ENCODE data around the gene KIAA1671.

KIAA1671 gene

GRCh38 chr22:24984122-24984521 lies 31.6 kb downstream of the KIAA1671 start:
- no peak overlapping the region for H3K27ac Mint-ChIP-seq
- no peaks in the 10 kb centered on the region for H3K4me1 Mint-ChIP-seq
- peaks cover 15% of the 10 kb centered on the region for H3K27me3 Mint-ChIP-seq
- no peak overlapping the region for H3K4me3 Mint-ChIP-seq
- H3K9me3 Mint-ChIP-seq: no peaks in the 10 kb centered on the region
- H3K36me3 Mint-ChIP-seq: no peaks in the 10 kb centered on the region
- ATAC-seq: no peak

- Mint-ChIP-seq H3K27ac (no peak overlapping the region), H3K27me3 (peaks cover 15% of the 10 kb centered on the region), H3K4me1 (no peaks in the 10 kb centered on the region), H3K4me3 (no peak overlapping the region), H3K9me3 (no peaks in the 10 kb centered on the region), H3K36me3 (no peaks in the 10 kb centered on the region)
- no peak for ATAC-seq
Measured at GRCh38 chr22:24985826-24986214, 33.3 kb downstream of the KIAA1671 start.

GRCh38 chr22:24986816-24987215 lies 34.3 kb downstream of the KIAA1671 start:
- Mint-ChIP-seq H3K36me3 (no peaks in the 10 kb centered on the region), H3K4me1 (no peaks in the 10 kb centered on the region), H3K27ac (no peak overlapping the region), H3K9me3 (no peaks in the 10 kb centered on the region), H3K4me3 (no peak overlapping the region), H3K27me3 (peaks cover 15% of the 10 kb centered on the region)
- ATAC-seq: no peak

GRCh38 chr22:24989135-24989534 lies 36.6 kb downstream of the KIAA1671 start:
- no peak for ATAC-seq
- Mint-ChIP-seq H3K36me3 (no peaks in the 10 kb centered on the region), H3K4me1 (no peaks in the 10 kb centered on the region), H3K9me3 (no peaks in the 10 kb centered on the region), H3K4me3 (no peak overlapping the region), H3K27ac (no peak overlapping the region), H3K27me3 (peaks cover 25% of the 10 kb centered on the region)

- Mint-ChIP-seq H3K36me3 (no peaks in the 10 kb centered on the region), H3K4me3 (no peak overlapping the region), H3K27ac (no peak overlapping the region), H3K9me3 (no peaks in the 10 kb centered on the region), H3K4me1 (no peaks in the 10 kb centered on the region), H3K27me3 (peaks cover 25% of the 10 kb centered on the region)
- ATAC-seq: no peak
Measured at GRCh38 chr22:24989541-24989951, 37.0 kb downstream of the KIAA1671 start.

- Mint-ChIP-seq H3K9me3 (no peaks in the 10 kb centered on the region), H3K27ac (no peak overlapping the region), H3K4me1 (no peaks in the 10 kb centered on the region), H3K36me3 (no peaks in the 10 kb centered on the region), H3K27me3 (peaks cover 19% of the 10 kb centered on the region), H3K4me3 (no peak overlapping the region)
- ATAC-seq: peak; percentile 46
Measured at GRCh38 chr22:24990344-24990905, 37.9 kb downstream of the KIAA1671 start.

- Mint-ChIP-seq H3K36me3 (no peaks in the 10 kb centered on the region), H3K4me3 (no peak overlapping the region), H3K4me1 (no peaks in the 10 kb centered on the region), H3K27ac (no peak overlapping the region), H3K27me3 (peaks cover 32% of the 10 kb centered on the region), H3K9me3 (no peaks in the 10 kb centered on the region)
- no peak for ATAC-seq
Measured at GRCh38 chr22:24992946-24993345, 40.4 kb downstream of the KIAA1671 start.

GRCh38 chr22:24994070-24994763 lies 41.7 kb downstream of the KIAA1671 start:
- Mint-ChIP-seq H3K4me1 (no peaks in the 10 kb centered on the region), H3K4me3 (no peak overlapping the region), H3K27me3 (peaks cover 32% of the 10 kb centered on the region), H3K27ac (no peak overlapping the region), H3K36me3 (no peaks in the 10 kb centered on the region), H3K9me3 (no peaks in the 10 kb centered on the region)
- no peak for ATAC-seq

GRCh38 chr22:24995649-24996180 lies 43.2 kb downstream of the KIAA1671 start:
- Mint-ChIP-seq H3K36me3 (no peaks in the 10 kb centered on the region), H3K9me3 (no peaks in the 10 kb centered on the region), H3K27ac (no peak overlapping the region), H3K4me1 (no peaks in the 10 kb centered on the region), H3K27me3 (peaks cover 32% of the 10 kb centered on the region), H3K4me3 (no peak overlapping the region)
- no peak for ATAC-seq

- Mint-ChIP-seq H3K4me1 (no peaks in the 10 kb centered on the region), H3K36me3 (no peaks in the 10 kb centered on the region), H3K27me3 (peaks cover 32% of the 10 kb centered on the region), H3K27ac (no peak overlapping the region), H3K4me3 (no peak overlapping the region), H3K9me3 (no peaks in the 10 kb centered on the region)
- no peak for ATAC-seq
Measured at GRCh38 chr22:24996420-24996952, 44.0 kb downstream of the KIAA1671 start.

- no peak overlapping the region for H3K4me3 Mint-ChIP-seq
- no peaks in the 10 kb centered on the region for H3K4me1 Mint-ChIP-seq
Measured at GRCh38 chr22:24997023-24997422, 44.5 kb downstream of the KIAA1671 start.

GRCh38 chr22:25000686-25001085 lies 48.2 kb downstream of the KIAA1671 start:
- no peak overlapping the region for H3K4me3 Mint-ChIP-seq
- no peak overlapping the region for H3K27ac Mint-ChIP-seq
- H3K36me3 Mint-ChIP-seq: no peaks in the 10 kb centered on the region
- no peaks in the 10 kb centered on the region for H3K4me1 Mint-ChIP-seq
- no peaks in the 10 kb centered on the region for H3K9me3 Mint-ChIP-seq
- no peak for ATAC-seq
- H3K27me3 Mint-ChIP-seq: peaks cover 13% of the 10 kb centered on the region

More at GRCh38 chr22:24997023-24997422, 44.5 kb downstream of the KIAA1671 start:
- no peak for ATAC-seq
- Mint-ChIP-seq H3K9me3 (no peaks in the 10 kb centered on the region), H3K27ac (no peak overlapping the region), H3K36me3 (no peaks in the 10 kb centered on the region), H3K27me3 (peaks cover 32% of the 10 kb centered on the region)

- H3K4me3 Mint-ChIP-seq: no peak overlapping the region
- H3K36me3 Mint-ChIP-seq: no peaks in the 10 kb centered on the region
- no peak for ATAC-seq
- H3K27ac Mint-ChIP-seq: no peak overlapping the region
- no peaks in the 10 kb centered on the region for H3K27me3 Mint-ChIP-seq
- no peaks in the 10 kb centered on the region for H3K4me1 Mint-ChIP-seq
- H3K9me3 Mint-ChIP-seq: no peaks in the 10 kb centered on the region
Measured at GRCh38 chr22:25002241-25002985, 49.9 kb downstream of the KIAA1671 start.

GRCh38 chr22:25006354-25006753 lies 53.8 kb downstream of the KIAA1671 start:
- Mint-ChIP-seq H3K27me3 (no peaks in the 10 kb centered on the region), H3K4me1 (no peaks in the 10 kb centered on the region), H3K27ac (no peak overlapping the region), H3K36me3 (no peaks in the 10 kb centered on the region), H3K4me3 (no peak overlapping the region), H3K9me3 (no peaks in the 10 kb centered on the region)
- ATAC-seq: no peak

GRCh38 chr22:25007444-25008106 lies 55.1 kb downstream of the KIAA1671 start:
- no peak overlapping the region for H3K4me3 Mint-ChIP-seq
- ATAC-seq: no peak
- H3K36me3 Mint-ChIP-seq: no peaks in the 10 kb centered on the region
- H3K9me3 Mint-ChIP-seq: no peaks in the 10 kb centered on the region
- no peaks in the 10 kb centered on the region for H3K27me3 Mint-ChIP-seq
- H3K27ac Mint-ChIP-seq: no peak overlapping the region
- H3K4me1 Mint-ChIP-seq: no peaks in the 10 kb centered on the region

Measured in stimulated activated memory B cell treated with anti-CD40 and anti-IgM and Interleukin-4, amounts not matched to agents 10 μg/mL and 1 μg/mL and 100 μg/mL, for 72 hours (primary cell).